ENCODE measurements around the gene BMP15.

BMP15 gene

DNA sequence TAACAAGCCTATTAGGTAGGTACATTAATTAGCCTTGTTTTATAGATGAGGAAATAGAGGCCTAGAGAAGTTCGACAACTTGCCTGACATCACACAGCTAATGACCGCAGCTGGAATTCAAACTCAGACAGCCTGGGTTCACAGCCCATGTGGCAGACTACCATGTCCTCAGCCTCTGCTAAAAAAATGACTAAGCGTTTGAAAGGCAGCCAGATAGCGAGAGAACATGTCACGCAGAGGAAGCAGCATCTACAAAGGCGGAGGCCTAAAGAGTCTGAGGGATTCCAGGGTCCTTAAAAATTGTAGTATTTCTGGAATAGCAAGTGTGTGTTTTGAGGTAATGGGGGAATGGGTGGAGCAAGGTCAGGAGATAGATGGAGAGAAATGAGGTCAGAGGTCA lies 33.2 kb upstream of the BMP15 start:
- no peak overlapping the region for H3K4me3 ChIP-seq (ENCODE audit: low read depth, low read length)
- peak; percentile 1 for DNase-seq (ENCODE audit: low read depth, low spot score)
- TF ChIP-seq, protein P1, sequence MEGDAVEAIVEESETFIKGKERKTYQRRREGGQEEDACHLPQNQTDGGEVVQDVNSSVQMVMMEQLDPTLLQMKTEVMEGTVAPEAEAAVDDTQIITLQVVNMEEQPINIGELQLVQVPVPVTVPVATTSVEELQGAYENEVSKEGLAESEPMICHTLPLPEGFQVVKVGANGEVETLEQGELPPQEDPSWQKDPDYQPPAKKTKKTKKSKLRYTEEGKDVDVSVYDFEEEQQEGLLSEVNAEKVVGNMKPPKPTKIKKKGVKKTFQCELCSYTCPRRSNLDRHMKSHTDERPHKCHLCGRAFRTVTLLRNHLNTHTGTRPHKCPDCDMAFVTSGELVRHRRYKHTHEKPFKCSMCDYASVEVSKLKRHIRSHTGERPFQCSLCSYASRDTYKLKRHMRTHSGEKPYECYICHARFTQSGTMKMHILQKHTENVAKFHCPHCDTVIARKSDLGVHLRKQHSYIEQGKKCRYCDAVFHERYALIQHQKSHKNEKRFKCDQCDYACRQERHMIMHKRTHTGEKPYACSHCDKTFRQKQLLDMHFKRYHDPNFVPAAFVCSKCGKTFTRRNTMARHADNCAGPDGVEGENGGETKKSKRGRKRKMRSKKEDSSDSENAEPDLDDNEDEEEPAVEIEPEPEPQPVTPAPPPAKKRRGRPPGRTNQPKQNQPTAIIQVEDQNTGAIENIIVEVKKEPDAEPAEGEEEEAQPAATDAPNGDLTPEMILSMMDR (IDR thresholded peaks at IDR 0.05; ENCODE audit: low read depth, low read length), result no peak
- in situ Hi-C loops (cut with HindIII; ENCODE audit: low sequenced_read_pairs), result no loop called here

- in situ Hi-C loops (cut with HindIII; ENCODE audit: low sequenced_read_pairs), result no loop called here
- TF ChIP-seq, protein P1 (IDR thresholded peaks at IDR 0.05; ENCODE audit: low read depth, low read length), result no peak
- no peak for DNase-seq (ENCODE audit: low read depth, low spot score)
Measured at GRCh38 chrX:50881028-50881427, 29.5 kb upstream of the BMP15 start.

GRCh38 chrX:50888884-50889283 lies 21.7 kb upstream of the BMP15 start:
- no peak overlapping the region for H3K4me3 ChIP-seq (ENCODE audit: low read depth, low read length)
- DNase-seq (ENCODE audit: low read depth, low spot score), result no peak
- in situ Hi-C loops (cut with HindIII; ENCODE audit: low sequenced_read_pairs), result no loop called here
- TF ChIP-seq, protein P1 (IDR thresholded peaks at IDR 0.05; ENCODE audit: low read depth, low read length), result no peak

More at GRCh38 chrX:50881028-50881427, 29.5 kb upstream of the BMP15 start:
- no peak overlapping the region for H3K4me3 ChIP-seq (ENCODE audit: low read depth, low read length)

DNA sequence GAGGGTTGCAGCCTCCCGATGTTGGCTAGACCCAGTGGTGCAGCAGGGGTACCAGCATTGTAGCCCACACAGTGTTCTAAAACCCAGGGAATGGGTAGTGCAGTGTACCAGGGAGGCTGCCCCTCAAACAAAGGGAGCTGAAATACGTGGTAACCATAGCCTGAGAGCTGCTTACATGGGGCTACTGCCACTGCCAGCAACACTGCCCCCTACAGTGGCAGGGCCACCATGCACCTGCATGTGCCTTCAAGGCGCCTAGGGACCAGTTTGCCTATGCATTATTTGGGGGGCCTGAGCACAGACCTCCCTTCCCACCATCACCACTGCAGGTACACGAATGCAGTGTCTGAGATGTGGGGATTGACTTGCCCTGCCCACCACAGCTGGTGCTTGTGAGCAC lies 21.0 kb upstream of the BMP15 start:
- no peak overlapping the region for H3K4me3 ChIP-seq (ENCODE audit: low read depth, low read length)
- DNase-seq (ENCODE audit: low read depth, low spot score), result no peak
- TF ChIP-seq, protein P1 (IDR thresholded peaks at IDR 0.05; ENCODE audit: low read depth, low read length), result no peak
- in situ Hi-C loops (cut with HindIII; ENCODE audit: low sequenced_read_pairs), result no loop called here

DNA sequence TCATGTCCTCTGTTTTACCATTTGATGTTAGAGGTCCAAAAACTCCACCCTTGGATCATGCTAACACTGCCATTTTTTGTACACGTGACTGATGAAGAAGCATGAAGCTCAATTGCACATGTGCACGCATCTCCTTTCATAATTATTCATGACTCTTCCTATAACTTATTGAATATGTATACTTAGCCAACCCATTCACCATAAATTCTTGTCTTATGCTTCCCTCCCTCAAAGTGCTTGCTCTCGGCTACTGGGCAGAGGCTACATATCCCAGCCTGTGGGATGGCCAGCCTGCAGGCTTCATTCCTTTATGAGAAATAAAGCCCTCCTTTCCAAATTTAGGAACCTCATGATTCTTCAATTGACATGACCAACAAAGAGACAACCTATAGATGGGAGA lies 17.5 kb upstream of the BMP15 start:
- in situ Hi-C loops (cut with HindIII; ENCODE audit: low sequenced_read_pairs), result no loop called here
- H3K4me3 ChIP-seq (ENCODE audit: low read depth, low read length), result no peak overlapping the region
- DNase-seq (ENCODE audit: low read depth, low spot score), result no peak
- TF ChIP-seq, protein P1 (IDR thresholded peaks at IDR 0.05; ENCODE audit: low read depth, low read length), result no peak

- no peak overlapping the region for H3K4me3 ChIP-seq (ENCODE audit: low read depth, low read length)
- TF ChIP-seq, protein P1 (IDR thresholded peaks at IDR 0.05; ENCODE audit: low read depth, low read length), result no peak
- no peak for DNase-seq (ENCODE audit: low read depth, low spot score)
- in situ Hi-C loops (cut with HindIII; ENCODE audit: low sequenced_read_pairs), result no loop called here
Measured at GRCh38 chrX:50893466-50893865, 17.1 kb upstream of the BMP15 start.

GRCh38 chrX:50905334-50905733 lies 5.2 kb upstream of the BMP15 start:
- in situ Hi-C loops (cut with HindIII; ENCODE audit: low sequenced_read_pairs), result no loop called here
- TF ChIP-seq, protein P1 (IDR thresholded peaks at IDR 0.05; ENCODE audit: low read depth, low read length), result peak; percentile 19
- no peak overlapping the region for H3K4me3 ChIP-seq (ENCODE audit: low read depth, low read length)
- no peak for DNase-seq (ENCODE audit: low read depth, low spot score)

All from astrocyte of the spinal cord (primary cell).